NCI-H146 (cell line): Measurements from ENCODE around the gene MAGI3.

ENCODE experiments used
- DNase-seq: peaks from one replicate; lab custom pipeline; 2025; lab: John Stamatoyannopoulos, UW

MAGI3 gene

GRCh38 chr1:113389953-113390834 is at the start of gene MAGI3:
MAGI3 (plus strand) TSS chr1:113390515; CDS start chr1:113391034, 519 bp downstream.
- peak; percentile 98 for DNase-seq

- no peak for DNase-seq
Observed at GRCh38 chr1:113353580-113353979, 36.7 kb upstream of the MAGI3 start.

- no peak for DNase-seq
Observed at GRCh38 chr1:113363935-113364334, 26.4 kb upstream of the MAGI3 start.

- DNase-seq: no peak
Observed at GRCh38 chr1:113369040-113369439, 21.3 kb upstream of the MAGI3 start.

GRCh38 chr1:113369699-113370098 is 20.6 kb upstream of the MAGI3 start:
- no peak for DNase-seq

GRCh38 chr1:113370868-113371267 is 19.4 kb upstream of the MAGI3 start:
- DNase-seq: no peak

- no peak for DNase-seq
Observed at GRCh38 chr1:113372546-113372945, 17.8 kb upstream of the MAGI3 start.

- DNase-seq: no peak
Observed at GRCh38 chr1:113373644-113374043, 16.7 kb upstream of the MAGI3 start.

GRCh38 chr1:113375878-113376277 is 14.4 kb upstream of the MAGI3 start:
- DNase-seq: no peak

GRCh38 chr1:113380075-113380474 is 10.2 kb upstream of the MAGI3 start:
- no peak for DNase-seq

- peak; percentile 1 for DNase-seq
Observed at GRCh38 chr1:113388017-113388620, 2.2 kb upstream of the MAGI3 start.

GRCh38 chr1:113388621-113389358 is 1.5 kb upstream of the MAGI3 start:
- DNase-seq: peak; percentile 90

GRCh38 chr1:113389359-113389952 is 859 bp upstream of the MAGI3 start:
- peak; percentile 11 for DNase-seq

GRCh38 chr1:113390871-113391648 is 745 bp downstream of the MAGI3 start:
- peak; percentile 41 for DNase-seq

GRCh38 chr1:113391649-113392271 is 1.4 kb downstream of the MAGI3 start:
- DNase-seq: peak; percentile 54

- no peak for DNase-seq
Observed at GRCh38 chr1:113392541-113393128, 2.3 kb downstream of the MAGI3 start.

GRCh38 chr1:113394043-113394862 is 3.9 kb downstream of the MAGI3 start:
- no peak for DNase-seq

GRCh38 chr1:113394863-113395259 is 4.5 kb downstream of the MAGI3 start:
- no peak for DNase-seq

GRCh38 chr1:113396102-113396501 is 5.8 kb downstream of the MAGI3 start:
- no peak for DNase-seq

GRCh38 chr1:113396585-113396984 is 6.3 kb downstream of the MAGI3 start:
- DNase-seq: no peak
